Lower leg skin (tissue), 3 donors: ENCODE measurements around the gene ZNF587B.

ENCODE experiments used
- POLR2A ChIP-seq, 2 donors: fragments of 450-650 bp; IDR thresholded peaks; one replicate each; pipeline ENCODE4 v1.6.1; 2016 to 2017; ENCODE audit warnings: antibody characterized with exemption in 2 of 2, mild to moderate bottlenecking in 1 of 2, moderate library complexity in 1 of 2
- TF ChIP-seq, protein P1 (sequence below), 3 donors: fragments of 450-650 bp; IDR thresholded peaks; one replicate each; pipeline ENCODE4 v1.5.1; 2016; ENCODE audit warnings: antibody characterized with exemption in 3 of 3, mild to moderate bottlenecking in 3 of 3, moderate library complexity in 2 of 3

DNA sequence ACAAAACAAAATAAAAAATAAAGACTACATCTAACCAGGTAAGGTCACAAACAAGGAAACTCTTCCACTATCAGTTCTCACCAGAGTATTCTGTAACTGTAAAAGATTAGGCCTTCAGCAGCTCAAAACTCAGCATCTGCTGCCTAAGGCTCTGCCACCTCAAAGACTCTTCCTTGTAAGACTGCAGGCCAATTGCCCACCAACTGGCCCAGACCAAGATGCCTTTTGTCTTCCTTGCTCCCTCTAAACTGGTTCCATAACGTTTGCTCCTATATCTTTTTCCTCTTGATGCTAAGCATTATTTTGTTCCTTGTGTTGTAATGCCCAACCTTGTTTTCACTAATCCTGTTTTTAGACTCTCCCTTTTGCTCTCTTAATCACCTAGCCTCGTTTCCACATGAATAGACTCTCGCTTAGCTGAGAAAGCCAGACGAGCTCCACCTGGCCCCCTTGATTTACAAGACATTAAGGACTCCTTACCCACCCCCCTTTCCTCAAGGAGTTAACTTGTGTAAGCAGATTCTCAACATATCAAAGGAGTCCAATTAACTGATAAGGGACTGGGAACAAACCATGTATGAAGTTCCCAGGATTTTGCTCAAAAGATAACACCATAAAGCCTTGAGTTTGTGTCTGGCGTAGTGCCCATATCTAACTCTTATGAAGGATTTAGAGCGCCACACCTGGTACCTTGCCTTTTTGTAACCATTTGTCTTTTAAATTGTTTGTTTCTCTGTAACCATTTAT is 57.3 kb downstream of the ZNF587B start:
- TF ChIP-seq, protein P1, sequence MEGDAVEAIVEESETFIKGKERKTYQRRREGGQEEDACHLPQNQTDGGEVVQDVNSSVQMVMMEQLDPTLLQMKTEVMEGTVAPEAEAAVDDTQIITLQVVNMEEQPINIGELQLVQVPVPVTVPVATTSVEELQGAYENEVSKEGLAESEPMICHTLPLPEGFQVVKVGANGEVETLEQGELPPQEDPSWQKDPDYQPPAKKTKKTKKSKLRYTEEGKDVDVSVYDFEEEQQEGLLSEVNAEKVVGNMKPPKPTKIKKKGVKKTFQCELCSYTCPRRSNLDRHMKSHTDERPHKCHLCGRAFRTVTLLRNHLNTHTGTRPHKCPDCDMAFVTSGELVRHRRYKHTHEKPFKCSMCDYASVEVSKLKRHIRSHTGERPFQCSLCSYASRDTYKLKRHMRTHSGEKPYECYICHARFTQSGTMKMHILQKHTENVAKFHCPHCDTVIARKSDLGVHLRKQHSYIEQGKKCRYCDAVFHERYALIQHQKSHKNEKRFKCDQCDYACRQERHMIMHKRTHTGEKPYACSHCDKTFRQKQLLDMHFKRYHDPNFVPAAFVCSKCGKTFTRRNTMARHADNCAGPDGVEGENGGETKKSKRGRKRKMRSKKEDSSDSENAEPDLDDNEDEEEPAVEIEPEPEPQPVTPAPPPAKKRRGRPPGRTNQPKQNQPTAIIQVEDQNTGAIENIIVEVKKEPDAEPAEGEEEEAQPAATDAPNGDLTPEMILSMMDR (IDR thresholded peaks at IDR 0.05) = no peak
- TF ChIP-seq POLR2A (IDR thresholded peaks at IDR 0.05) = no peak
